Stimulated activated CD4-positive, alpha-beta T cell treated with anti-CD3 and anti-CD28 coated beads, Interleukin-2, amount 100 ng/mL, for 24 hours (primary cell): ENCODE data around the gene MAN1B1.

Experiments used
- DNase-seq, 2 donors: peaks; one replicate each; pipeline ENCODE4 v3.0.0-alpha.2; 2020

MAN1B1 gene

GRCh38 chr9:137088121-137088520, 1.3 kb downstream of the MAN1B1 start:
- no peak for DNase-seq

GRCh38 chr9:137089232-137089947, 2.6 kb downstream of the MAN1B1 start:
- DNase-seq = no peak

DNA sequence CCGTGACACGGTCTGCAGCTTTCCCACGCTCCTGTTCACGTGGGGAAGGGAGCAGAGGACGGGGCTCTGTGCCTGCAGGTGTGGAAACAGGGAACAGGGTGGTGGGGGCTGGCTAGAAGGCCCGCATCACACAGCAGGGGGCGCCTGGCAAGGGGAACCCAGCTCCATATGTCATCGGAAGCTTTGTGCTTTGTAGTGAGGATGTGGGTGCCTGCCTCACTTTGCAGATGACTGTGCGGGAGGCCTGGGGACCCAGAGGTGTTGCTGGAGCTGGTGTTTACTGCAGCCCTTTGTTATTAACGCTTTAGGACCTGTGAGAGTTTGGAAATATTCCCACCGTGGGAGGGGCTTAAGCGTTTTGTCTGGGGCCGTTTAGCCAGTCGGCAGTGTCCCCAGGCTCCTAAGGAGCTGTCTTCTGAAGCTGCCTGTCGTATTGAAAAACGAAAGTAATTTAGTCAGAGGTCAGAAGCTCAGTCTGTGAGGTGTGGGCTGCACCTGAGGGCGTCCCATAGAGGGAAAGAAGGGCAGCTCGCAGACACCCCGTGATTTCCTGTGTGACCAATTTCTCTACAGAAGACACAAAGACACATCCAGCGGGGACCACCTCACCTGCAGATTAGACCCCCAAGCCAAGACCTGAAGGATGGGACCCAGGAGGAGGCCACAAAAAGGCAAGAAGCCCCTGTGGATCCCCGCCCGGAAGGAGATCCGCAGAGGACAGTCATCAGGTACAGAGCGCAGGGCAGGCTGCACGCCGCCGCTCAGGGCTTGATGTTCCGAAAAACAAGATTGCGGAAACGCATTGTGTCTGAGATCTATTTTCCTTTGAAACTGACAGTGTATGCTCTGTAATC, 9.1 kb downstream of the MAN1B1 start:
- DNase-seq = peak; percentile 86

DNA sequence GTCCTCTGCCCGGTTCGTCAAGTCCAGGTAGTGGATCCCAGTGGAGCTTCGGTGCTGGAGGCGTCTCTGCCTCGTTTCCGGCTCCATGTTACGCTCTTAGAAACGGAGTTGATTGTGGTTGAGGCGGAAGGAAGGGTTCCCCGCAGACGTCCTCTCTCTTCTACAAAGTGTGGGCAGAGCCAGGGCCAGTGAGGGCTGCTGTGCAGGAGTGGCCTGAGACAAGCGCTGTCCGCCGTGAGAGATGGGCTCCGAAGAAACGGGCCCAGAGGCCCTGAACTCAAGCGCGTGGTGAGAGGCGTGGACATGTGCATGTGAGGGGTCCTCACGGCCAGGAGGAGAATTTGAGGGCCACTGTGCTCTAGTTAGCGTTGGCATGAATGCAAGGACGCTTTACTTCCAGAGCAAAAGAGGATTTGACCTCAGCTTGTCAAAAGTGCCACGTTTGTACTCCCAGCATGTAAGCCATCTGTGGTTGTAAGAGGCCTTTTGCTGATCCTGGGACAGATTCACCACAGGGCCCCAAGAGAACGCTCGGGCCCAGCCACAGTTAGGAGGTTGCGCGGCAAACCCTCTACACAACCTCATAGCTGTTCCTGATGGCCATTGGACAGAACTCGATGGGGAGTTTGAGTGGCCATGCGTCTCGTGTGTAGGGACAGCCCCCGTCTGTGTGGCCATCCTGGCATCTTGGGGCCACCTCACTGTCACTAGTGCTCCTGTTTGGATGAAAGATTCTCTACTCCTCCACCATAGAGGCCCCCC, 10.2 kb downstream of the MAN1B1 start:
- DNase-seq = no peak

DNA sequence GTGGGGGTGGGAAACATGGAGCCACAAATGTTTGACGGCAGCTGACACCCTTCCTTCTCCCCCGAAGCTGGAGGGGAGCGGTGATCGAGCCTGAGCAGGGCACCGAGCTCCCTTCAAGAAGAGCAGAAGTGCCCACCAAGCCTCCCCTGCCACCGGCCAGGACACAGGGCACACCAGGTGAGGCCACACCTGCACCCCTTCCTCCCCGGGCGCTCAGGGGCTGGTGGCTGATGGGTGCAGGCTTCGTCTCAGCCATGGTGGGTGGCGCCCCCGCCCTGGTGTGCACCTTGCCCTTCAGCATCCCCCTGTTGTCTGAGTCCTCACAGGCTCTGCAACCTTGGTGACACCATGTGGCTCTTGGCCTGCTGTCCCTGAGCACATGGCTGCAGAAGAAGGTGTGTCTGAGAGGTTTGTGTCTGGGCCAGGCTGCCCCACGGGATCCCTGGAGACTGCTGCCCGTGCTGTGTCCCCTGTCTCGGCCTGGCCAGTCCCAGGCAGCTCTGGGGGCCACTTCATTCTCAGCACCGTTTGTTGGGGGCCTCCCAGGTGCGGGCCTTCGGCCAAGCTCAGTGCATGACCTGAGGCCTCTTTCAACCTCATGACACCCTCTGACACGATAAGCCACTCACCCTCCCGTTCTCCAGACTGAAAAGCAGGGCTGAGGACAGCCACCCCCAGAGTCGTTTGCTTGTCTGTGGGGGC, 11.1 kb downstream of the MAN1B1 start:
- DNase-seq = no peak

GRCh38 chr9:137099231-137099630, 12.4 kb downstream of the MAN1B1 start:
- DNase-seq = no peak

DNA sequence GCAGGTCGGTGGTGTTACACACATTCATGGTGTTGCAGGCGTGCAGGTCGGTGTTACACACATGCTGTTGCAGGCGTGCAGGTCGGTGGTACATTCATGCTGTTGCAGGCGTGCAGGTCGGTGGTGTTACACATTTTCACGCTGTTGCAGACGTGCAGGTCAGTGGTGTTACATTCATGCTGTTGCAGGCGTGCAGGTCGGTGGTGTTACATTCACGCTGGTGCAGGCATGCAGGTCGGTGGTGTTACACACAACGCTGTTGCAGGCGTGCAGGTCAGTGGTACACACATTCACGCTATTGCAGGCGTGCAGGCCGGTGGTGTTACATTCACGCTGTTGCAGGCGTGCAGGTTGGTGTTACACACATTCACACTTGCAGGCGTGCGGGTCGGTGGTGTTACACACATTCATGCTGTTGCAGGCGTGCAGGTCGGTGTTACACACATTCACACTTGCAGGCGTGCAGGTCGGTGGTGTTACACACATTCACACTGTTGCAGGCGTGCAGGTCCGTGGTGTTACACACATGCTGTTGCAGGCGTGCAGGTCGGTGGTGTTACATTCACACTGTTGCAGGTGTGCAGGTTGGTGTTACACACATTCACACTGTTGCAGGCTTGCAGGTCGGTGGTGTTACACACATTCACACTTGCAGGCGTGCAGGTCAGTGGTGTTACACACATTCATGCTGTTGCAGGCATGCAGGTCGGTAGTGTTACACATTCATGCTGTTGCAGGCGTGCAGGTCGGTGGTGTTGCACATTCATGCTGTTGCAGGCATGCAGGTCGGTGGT, 16.6 kb downstream of the MAN1B1 start:
- DNase-seq = no peak

- DNase-seq = no peak
Observed at GRCh38 chr9:137105814-137106661, 19.3 kb downstream of the MAN1B1 start.

DNA sequence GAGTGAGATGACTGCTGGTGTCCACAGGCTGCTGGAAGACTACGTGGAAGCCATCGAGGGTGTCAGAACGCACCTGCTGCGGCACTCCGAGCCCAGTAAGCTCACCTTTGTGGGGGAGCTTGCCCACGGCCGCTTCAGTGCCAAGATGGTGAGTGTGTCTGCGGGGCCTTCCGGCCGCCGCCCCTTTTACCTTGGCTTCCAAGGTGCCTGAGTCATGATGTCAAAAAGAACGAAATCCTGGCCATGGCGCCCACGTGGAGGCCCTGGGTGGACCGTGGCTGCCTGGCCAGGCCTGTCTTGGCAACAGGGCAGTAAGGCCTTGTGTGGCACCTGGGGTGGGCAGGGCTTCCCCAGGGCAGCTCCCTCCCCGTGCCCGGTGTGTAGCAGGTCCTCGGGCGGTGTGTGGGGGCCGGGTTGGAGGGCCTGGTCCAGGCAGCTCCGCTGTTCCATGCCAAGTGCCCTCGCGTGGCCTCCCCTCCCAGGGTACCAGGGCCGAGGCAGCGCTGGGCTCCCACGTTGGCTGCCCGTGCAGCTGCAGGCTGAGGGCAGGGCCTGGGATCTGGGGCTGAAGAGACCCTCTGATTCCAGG, 20.0 kb downstream of the MAN1B1 start:
- no peak for DNase-seq

- no peak for DNase-seq
Observed at GRCh38 chr9:137107312-137107921, 20.6 kb downstream of the MAN1B1 start.

DNA sequence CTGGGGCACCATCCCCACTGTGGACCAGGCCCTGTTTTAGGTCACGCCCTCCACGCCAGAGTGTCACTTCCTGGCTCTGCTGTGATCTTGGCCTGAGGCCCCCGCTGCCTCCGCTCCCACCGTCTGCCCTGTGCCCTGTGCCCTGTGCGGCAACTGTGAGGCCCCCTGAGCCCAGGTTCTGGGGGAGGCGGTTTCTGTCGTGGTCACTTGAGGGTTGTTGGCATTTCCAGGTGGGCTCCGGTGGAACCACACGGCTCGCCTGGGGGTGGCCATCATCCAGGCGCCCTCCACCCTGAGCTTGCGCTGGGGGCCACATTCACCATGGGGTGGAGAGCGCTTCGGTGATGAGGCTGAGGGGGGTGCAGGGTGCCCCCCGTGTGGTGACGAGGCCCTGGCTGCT, 21.2 kb downstream of the MAN1B1 start:
- DNase-seq = no peak

DNA sequence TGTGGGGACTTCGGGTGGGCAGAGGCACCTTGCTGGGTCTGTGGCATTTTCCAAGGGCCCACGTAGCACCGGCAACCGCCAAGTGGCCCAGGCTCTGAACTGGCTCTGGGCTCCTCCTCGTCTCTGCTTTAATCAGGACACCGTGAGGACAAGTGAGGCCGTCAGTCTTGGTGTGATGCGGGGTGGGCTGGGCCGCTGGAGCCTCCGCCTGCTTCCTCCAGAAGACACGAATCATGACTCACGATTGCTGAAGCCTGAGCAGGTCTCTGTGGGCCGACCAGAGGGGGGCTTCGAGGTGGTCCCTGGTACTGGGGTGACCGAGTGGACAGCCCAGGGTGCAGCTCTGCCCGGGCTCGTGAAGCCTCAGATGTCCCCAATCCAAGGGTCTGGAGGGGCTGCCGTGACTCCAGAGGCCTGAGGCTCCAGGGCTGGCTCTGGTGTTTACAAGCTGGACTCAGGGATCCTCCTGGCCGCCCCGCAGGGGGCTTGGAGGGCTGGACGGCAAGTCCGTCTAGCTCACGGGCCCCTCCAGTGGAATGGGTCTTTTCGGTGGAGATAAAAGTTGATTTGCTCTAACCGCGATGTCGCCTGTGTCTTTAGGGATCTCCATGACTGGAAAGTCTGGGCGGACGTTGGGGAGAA, 21.9 kb downstream of the MAN1B1 start:
- no peak for DNase-seq

DNA sequence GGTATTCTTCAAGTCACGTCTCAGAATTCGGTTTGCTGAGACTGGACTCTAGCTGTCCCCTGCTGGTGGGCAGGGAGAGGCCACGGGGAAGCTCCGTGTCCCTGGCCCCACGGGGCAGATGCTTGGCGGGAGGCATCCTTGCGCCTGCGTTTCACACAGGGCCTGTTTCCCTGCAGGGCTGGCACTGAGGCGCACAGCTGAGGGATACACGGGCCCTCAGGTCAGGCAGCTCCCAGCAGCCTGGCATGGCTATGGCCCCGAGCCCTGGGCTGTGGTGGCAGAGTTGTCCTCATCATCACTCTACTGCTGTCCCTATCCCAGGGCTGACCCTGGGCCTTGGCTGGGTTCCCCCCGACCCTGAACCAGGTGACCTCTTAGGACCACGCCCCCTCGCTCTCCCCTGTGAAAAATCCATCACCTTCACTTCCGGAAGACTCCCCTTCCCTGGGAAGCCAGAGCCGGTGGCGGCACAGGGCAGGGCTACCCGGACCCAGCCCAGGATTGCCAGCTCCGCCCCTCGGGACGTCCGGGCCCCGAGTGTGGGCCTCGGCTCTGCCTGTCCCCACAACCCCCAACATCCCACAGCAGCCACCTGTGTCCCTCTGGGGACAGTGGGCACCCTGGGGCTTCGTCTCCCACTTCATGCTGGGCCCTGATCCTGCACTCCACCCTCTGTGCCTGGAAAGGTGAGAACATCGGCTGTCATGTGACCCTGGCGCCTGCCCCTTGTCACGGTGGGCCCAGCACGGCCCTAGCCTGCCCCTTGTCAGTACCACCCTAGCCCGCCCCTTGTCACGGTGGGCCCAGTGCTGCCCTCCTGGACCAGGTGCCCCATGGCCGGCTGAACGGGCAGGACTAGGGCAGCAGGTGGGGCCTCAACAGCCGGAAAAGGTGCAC, 22.7 kb downstream of the MAN1B1 start:
- no peak for DNase-seq

- no peak for DNase-seq
Observed at GRCh38 chr9:137110147-137110910, 23.5 kb downstream of the MAN1B1 start.

DNA sequence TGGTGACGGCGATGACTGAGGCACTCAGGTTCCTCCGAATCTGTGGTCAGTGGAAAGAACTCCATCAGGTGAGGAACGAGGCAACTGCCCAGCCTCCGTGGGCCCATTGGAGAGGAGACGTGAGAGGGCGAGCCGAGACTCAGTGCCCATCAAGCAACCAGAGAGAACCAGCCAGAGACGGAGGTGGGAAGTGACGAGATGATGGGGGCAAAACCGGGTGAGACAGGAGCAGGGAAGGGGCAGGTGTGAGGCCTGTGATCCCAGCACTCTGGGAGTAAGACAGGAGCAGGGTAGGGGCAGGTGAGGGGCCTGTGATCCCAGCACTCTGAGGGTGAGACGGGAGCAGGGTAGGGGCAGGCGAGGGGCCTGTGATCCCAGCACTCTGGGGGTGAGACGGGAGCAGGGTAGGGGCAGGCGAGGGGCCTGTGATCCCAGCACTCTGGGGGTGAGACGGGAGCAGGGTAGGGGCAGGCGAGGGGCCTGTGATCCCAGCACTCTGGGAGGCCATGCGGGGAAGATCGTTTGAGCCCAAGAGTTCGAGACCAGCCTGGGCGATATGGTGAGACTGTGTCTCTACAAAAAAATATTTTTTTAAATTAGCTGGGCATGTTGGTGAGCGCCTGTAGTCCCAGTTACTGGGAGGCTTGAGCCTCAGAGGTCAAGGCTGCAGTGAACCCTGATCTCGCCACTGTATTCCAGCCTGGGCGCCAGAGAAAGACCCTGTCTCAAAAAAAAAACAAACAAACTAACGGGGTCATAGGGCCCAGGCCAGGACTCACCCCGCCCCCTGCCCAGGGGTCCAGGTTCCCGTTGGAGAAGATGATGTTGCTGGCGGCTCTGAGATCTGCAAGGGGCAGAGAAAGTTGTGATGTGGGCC, 24.4 kb downstream of the MAN1B1 start:
- DNase-seq = no peak

DNA sequence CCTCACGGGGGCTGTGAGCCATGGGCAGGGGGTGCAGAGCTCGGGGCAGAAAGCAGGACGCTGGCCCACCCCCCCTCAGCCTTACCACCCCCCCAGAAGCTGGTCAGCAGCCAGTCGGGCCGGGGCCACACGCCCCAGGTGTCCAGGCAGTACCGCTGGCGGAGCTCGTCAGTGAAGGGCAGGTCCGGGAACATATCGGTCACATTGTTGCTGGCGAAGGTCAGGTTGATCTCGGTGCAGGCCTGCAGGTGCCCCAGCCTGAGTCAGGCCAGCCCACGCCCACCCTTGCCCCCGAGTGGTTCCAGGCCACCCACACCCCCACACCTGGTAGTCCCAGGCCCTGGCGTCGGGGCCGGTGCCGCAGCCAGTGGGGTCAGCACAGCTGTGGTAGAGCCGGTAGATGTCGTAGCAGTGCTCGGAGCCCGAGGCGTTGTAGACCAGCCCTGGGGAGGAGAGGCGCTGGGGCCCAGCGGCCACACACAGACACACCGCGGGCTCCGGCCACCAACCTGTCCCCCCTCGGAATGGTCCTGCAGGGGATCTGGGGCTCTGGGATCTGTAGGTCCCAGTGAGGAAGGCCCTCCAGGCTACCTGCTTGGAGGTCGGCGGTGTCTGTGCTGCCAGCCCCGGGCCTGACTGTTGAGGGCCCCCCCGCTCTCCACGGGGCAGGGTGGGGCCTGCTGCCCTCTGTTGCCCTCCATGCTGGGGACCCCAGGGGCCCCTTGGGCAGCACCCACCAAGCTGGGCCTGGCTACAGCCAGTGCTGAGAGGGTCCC, 25.2 kb downstream of the MAN1B1 start:
- DNase-seq = no peak
